Uterus (tissue), 4 donors: Measurements from ENCODE around the gene VAMP4. TPM values are rescaled to one million over a fixed set of nuclear protein-coding genes. Genes with fewer than 3 reads are reported as not detected.

Source experiments
- DNase-seq, 2 donors: peaks; one replicate each; pipeline ENCODE4 v3.0.0-alpha.2; 2019 to 2020
- H3K27ac ChIP-seq, 2 donors: fragments of 200-600 bp; sonication (generic); 1 replicate in 1 of 2; 2 replicates in 1 of 2; pipeline ENCODE4 v1.5.1; 2016 to 2018
- H3K27me3 ChIP-seq, 2 donors: fragments of 200-600 bp; sonication (generic); one replicate each; pipeline ENCODE4 v1.5.1; 2018 to 2019; ENCODE audit warnings: control low read depth in 1 of 2
- H3K36me3 ChIP-seq, 2 donors: fragments of 200-600 bp; sonication (generic); one replicate each; pipeline ENCODE4 v1.5.1; 2019; ENCODE audit warnings: control low read depth in 1 of 2
- H3K4me1 ChIP-seq, 2 donors: fragments of 200-600 bp; sonication (generic); one replicate each; pipeline ENCODE4 v1.5.1; 2018 to 2019; ENCODE audit warnings: control low read depth in 1 of 2
- H3K4me3 ChIP-seq, 2 donors: fragments of 200-600 bp; sonication (generic); 1 replicate in 1 of 2; 2 replicates in 1 of 2; pipeline ENCODE4 v1.5.1; 2018 to 2019; ENCODE audit warnings: mild to moderate bottlenecking in 1 of 2
- H3K9me3 ChIP-seq, 2 donors: fragments of 200-600 bp; sonication (generic); one replicate each; pipeline ENCODE4 v1.5.1; 2019; ENCODE audit warnings: control low read depth in 1 of 2
- CTCF ChIP-seq, 4 experiments: fragments of 200-600 bp in 2 of 4; fragments of 450-650 bp in 2 of 4; sonication (generic) in 2 of 4; IDR thresholded peaks; one replicate each; pipeline ENCODE4 v1.5.1; 2016 to 2019; ENCODE audit warnings: antibody characterized with exemption in 4 of 4, mild to moderate bottlenecking in 2 of 4, moderate library complexity in 1 of 4
- POLR2A ChIP-seq, 2 donors: fragments of 450-650 bp; IDR thresholded peaks; one replicate each; pipeline ENCODE4 v1.6.1; 2016; ENCODE audit warnings: antibody characterized with exemption in 2 of 2, mild to moderate bottlenecking in 1 of 2, moderate library complexity in 1 of 2
- intact Hi-C: fragments of 100-400 bp; cut with DNase I; formaldehyde crosslinking; loops from one replicate; pipeline ENCODE4 v1.15.1; 2023; ENCODE audit warnings: low total_unique reads
- total RNA-seq, 4 donors: library from RNA; depleted of rRNA in 3 of 4; stranded (reverse); fragments of >200 nt in 3 of 4; gene quantifications; one replicate each; pipeline versions ENCODE4 v1.1.0 to v1.2.4, GENCODE V29; 2014 to 2023
- donor health status: DM: yes; HTN: yes; CAD: no.

VAMP4 gene
- total RNA-seq, 4 donors from 2014 or later, result 8.2 to 30.2 (median 19.5) TPM

GRCh38 chr1:171668372-171668771 is 73.5 kb downstream of the VAMP4 start:
- intact Hi-C loops, result no loop called here

DNA sequence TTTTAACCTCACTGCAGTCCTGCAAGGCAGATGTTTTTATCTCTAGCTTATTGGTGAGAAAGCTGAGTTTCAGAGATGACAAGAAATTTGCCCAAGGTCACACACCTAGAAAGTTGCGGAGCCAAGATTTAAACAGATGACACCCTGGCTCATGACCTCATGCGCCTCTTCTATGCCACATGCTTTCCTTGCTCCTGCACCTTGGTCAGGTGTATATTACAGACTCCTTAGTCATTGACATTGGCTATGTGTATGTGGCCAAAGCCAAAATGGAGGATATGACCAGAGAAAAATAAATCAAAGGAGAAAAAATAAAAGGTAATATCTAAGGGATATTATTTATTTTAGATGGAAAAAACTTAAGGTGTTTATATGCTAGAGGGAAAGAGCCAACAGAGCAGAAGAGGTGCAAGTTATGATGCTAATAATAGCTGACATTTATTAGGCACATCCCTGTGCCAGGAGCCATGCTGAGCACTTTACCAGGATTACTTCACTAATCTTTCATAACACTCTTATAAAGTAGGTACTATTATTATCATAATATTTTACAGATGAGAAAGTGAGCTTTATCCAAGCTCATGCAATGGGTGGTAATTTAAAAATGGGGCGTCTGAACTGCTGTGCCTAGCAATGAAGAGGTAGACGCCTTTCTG is 75.6 kb downstream of the VAMP4 start:
- H3K27ac ChIP-seq, result no peak overlapping the region
- intact Hi-C loops, result no loop called here
- no peaks in the 10 kb centered on the region for H3K9me3 ChIP-seq
- no peaks in the 10 kb centered on the region for H3K36me3 ChIP-seq
- H3K27me3 ChIP-seq, result no peaks in the 10 kb centered on the region
- no peak for DNase-seq
- no peak for TF ChIP-seq POLR2A (IDR thresholded peaks at IDR 0.05)
- no peak for TF ChIP-seq CTCF (IDR thresholded peaks at IDR 0.05)
- no peak overlapping the region for H3K4me3 ChIP-seq
- peaks cover 0 to 7% of the 10 kb centered on the region in 2 donors for H3K4me1 ChIP-seq

More at GRCh38 chr1:171668372-171668771, 73.5 kb downstream of the VAMP4 start:
- TF ChIP-seq POLR2A (IDR thresholded peaks at IDR 0.05) (no peak), CTCF (IDR thresholded peaks at IDR 0.05) (no peak)
- Histone ChIP-seq H3K27ac (no peak overlapping the region), H3K27me3 (no peaks in the 10 kb centered on the region), H3K4me1 (no peaks in the 10 kb centered on the region), H3K4me3 (no peak overlapping the region), H3K9me3 (no peaks in the 10 kb centered on the region), H3K36me3 (no peaks in the 10 kb centered on the region)
- DNase-seq, result no peak

DNA sequence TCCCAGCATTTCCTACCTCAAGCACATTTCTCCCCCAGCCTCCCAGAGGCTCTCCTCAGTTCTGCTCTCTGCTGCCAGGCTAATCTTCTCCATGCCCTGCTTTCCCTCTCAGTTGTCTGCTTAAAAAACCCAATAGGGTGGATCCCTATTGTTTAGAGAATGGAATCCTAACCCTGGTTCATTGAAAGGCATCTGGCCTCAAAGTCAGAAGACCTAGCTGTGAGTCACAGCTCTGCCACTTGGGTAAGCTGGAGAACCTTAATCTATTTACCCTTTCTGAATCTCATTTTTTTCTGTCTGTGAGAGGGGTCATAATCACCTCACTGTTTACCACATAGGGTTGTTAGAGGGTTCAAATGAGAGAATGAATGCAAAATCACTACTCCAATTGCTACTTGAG is 76.9 kb downstream of the VAMP4 start:
- Histone ChIP-seq H3K4me3 (no peak overlapping the region), H3K9me3 (no peaks in the 10 kb centered on the region), H3K4me1 (peaks cover 0 to 7% of the 10 kb centered on the region in 2 donors), H3K27ac (no peak overlapping the region), H3K36me3 (no peaks in the 10 kb centered on the region), H3K27me3 (no peaks in the 10 kb centered on the region)
- intact Hi-C loops, result no loop called here
- DNase-seq, result no peak
- TF ChIP-seq CTCF (IDR thresholded peaks at IDR 0.05) (no peak), POLR2A (IDR thresholded peaks at IDR 0.05) (no peak)

- no peaks in the 10 kb centered on the region for H3K27me3 ChIP-seq
- H3K4me1 ChIP-seq, result peaks cover 0 to 7% of the 10 kb centered on the region in 2 donors
- no peak for TF ChIP-seq CTCF (IDR thresholded peaks at IDR 0.05)
- TF ChIP-seq POLR2A (IDR thresholded peaks at IDR 0.05), result no peak
- intact Hi-C loops, result no loop called here
- H3K4me3 ChIP-seq, result no peak overlapping the region
- H3K9me3 ChIP-seq, result no peaks in the 10 kb centered on the region
- no peaks in the 10 kb centered on the region for H3K36me3 ChIP-seq
- no peak for DNase-seq
- H3K27ac ChIP-seq, result peak overlapping the region; percentile 59 to 65
These were observed 77.8 kb downstream of the VAMP4 start for GRCh38 chr1:171663854-171664575.
